ENCODE data around the gene PLCH2.
"Not testable (repeated sequence)": the region's sequence is repeated elsewhere in the genome, so short reads cannot be mapped to it uniquely, and the experiment has no call there.

PLCH2 gene

DNA sequence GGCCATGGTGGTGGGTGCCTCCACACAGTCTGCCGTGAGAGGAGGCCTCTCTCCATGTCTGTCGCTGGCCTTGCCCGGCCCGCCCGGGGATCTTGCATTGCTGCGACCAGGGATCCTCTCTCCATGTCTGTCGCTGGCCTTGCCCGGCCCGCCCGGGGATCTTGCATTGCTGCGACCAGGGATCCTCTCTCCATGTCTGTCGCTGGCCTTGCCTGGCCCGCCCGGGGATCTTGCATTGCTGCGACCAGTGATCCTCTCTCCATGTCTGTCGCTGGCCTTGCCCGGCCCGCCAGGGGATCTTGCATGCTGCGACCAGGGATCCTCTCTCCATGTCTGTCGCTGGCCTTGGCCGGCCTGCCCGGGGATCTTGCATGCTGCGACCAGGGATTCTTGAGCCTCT lies 35.7 kb upstream of the PLCH2 start:
- DNase-seq (ENCODE audit: low spot score) = not testable (repeated sequence)

GRCh38 chr1:2441746-2442145 lies 34.3 kb upstream of the PLCH2 start:
- DNase-seq (ENCODE audit: low spot score) = no peak

- no peak for DNase-seq (ENCODE audit: low spot score)
Observed at GRCh38 chr1:2442661-2443060, 33.4 kb upstream of the PLCH2 start.

GRCh38 chr1:2443277-2444137 lies 32.6 kb upstream of the PLCH2 start:
- no peak for DNase-seq (ENCODE audit: low spot score)

DNA sequence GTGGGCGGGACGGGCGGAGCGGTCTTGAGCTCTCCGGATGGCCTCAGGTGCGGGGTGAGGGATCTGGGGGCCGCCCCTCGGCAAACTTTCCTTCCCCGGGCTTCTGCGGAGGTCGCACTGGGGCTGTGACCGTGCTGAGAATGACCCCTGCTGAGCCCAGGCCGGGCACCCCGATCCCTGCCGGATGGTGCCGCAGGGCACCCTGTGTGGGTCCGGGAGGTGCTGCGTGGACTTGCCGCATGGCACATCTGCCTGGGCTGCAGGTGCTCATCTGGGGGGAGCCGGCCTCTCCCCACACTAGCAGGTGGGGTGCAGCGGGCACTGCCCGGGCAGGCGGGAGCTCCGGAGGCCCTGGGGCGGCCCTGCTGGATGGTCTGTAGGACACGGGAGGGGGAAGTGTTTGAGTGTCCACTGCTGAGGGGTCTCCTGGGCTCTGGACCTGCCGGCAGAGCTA lies 31.9 kb upstream of the PLCH2 start:
- no peak for DNase-seq (ENCODE audit: low spot score)

DNA sequence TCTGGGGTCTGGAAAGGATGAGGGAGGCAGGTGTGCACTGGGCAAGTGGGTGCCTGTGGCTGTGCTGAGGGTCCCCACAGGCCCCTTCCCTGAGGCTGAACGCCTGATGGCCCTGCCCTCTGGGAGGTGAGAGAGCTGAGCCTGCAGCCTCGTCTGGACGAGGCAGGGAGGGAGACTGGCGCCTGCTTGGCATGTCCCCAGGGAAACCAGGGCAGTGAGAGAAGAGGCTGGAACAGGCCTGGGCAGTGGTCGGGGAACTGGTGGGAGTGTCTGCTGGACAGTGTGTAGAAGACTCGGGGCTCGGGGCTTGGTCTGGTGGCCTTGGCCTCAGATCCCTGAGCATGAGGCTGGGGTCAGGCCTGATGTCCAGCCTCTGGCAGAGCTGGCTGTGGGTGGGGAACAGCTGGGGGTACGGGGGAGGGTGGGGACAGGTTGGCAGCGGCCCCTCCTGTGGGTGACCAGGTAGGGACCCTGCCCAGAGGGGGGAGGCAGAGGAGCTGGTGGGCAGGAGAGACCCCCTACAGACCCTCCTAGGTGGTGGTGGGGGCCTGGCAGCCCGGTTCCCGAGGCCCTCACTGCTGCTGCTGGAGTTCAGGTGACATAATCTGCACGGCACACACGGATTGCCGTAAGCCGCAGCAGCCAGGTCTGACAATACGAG lies 30.8 kb upstream of the PLCH2 start:
- no peak for DNase-seq (ENCODE audit: low spot score)

- DNase-seq (ENCODE audit: low spot score) = no peak
Observed at GRCh38 chr1:2445823-2446215, 30.3 kb upstream of the PLCH2 start.

GRCh38 chr1:2446394-2446793 lies 29.7 kb upstream of the PLCH2 start:
- no peak for DNase-seq (ENCODE audit: low spot score)

- no peak for DNase-seq (ENCODE audit: low spot score)
Observed at GRCh38 chr1:2446861-2447260, 29.2 kb upstream of the PLCH2 start.

DNA sequence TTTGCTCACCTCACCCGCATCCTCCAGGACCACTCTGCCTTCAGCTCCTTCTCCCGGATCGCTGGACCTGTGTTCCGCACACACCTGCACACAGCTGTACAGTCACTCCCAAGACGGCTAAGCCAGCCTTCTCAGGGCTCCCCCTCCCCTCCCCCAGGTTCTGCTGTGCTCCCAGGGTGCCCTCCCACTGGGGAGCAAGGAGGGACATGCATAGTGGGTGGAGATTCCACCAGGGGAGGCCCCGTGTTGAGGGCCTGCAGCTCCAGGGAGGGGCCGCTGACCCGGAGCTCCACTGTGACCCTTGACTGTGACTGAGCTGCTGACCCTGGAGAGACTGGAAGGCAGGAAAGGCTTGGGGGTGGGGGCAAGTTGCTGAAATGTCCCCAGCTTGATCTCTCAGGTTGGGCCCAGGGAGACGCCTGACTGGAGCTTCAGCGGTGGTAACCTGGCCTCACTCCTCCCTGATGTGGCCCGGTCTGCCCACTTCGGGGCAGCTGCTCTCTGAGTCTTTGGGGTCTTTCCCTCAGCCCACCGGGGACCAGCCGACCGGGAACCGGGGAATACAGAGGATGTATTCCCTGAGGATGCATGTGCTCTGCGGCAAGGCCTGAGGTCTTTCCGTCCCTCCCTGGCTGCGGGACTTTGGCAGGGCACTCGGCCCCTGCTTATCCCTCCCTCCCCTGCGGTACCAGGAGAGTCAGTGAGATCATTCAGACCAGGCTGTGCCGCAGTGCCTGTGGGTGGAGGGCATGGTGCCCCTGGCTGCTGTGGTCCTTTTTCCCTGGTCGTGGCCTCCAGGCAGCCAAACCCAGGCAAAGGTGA lies 28.6 kb upstream of the PLCH2 start:
- no peak for DNase-seq (ENCODE audit: low spot score)

DNA sequence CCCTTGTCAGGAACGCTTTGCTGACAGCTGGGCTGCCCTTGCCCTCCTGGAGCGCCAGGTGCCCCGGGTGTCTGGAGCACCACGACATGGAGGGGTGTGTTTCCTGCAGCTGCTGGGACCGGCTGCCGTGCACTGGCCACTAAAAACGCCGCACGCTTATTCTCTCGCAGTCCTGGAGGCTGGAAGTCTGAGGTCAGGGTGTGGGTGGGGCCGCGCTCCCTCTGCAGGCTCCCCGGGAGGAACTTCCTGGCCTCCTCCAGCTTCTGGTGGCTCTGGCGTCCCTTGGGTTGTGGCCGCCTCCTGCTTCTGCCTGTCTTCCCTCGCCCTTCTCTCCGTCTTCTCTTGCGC lies 28.0 kb upstream of the PLCH2 start:
- DNase-seq (ENCODE audit: low spot score) = no peak

DNA sequence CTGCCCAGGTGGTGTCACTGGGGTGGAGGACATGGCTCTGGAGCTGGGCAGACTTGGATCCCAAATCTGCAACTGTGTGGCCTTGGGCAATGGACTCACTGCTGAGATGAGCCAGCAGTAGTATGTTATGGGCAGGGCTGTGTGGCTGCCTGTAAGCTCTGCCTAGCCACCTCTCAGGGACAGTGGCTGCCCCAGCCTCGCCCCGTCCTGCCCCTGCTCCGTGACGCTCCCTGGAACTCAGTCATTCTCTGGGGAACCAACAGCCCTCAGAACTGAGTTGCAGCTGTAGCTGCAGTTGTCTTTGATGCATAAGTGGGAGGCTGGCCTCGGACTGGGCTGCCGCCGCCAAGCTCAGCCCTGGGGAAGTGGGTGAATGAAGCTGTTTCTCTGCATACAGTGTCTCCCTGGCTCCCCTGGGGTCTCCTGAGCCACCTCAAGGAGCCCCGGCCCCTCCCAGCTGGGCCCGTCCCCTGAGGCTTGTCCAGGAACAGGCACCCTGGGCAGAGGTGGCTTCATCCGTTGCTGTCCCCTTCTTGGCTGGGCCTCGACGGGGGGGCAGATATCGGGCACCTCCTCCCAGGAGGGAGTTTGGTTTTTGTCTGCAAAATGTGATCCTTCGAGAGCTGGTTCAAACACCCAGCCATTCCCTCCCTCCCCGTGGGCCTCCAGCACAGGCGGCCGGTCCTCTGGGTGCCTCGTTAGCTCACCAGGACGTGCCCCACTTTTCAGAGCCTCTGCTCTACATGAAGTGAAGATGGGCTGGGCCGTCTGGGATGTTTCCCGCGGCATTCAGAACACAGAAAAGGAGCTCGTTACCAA lies 26.2 kb upstream of the PLCH2 start:
- DNase-seq (ENCODE audit: low spot score) = no peak

DNA sequence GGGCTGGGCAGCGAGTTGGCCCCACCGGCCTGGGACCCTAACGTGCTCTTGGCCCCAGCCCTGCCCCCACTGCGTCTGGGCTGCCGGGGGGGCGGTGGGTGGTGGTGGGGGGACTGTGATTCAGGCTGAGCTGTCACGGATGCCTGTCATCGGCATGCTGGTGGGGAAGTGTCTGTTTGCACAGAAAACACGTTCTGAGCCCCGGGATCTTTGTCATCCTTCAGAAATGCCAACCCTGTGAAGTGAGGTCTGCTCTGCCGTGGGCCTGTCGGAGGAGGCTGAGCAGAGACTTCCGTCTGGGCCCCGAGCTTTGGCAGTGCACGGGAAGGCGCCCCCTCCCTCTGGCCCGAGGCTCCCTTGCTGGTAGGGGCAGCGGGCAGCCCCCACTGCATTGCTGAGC lies 24.3 kb upstream of the PLCH2 start:
- DNase-seq (ENCODE audit: low spot score) = peak; percentile 99

GRCh38 chr1:2452201-2452931 lies 23.7 kb upstream of the PLCH2 start:
- peak; percentile 71 for DNase-seq (ENCODE audit: low spot score)

DNA sequence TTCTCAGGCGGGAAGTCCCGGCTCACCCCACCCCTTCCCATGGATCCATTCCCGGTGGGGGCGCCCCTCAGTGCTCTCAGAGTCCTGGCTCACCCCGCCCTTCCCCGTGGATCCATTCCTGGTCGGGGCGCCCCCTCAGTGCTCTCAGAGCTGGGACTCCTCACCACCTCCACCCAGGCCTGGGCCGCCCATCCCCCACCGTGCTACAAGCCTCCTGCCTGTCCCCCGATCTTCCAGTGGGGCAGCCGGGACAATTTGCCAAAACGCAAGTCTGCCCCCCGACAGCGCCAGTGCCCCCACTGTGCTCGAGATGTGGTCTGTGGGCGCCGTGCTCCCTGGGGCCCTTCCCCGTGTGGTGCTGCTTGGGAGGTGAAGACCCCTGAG lies 23.2 kb upstream of the PLCH2 start:
- no peak for DNase-seq (ENCODE audit: low spot score)

GRCh38 chr1:2454227-2454626 lies 21.9 kb upstream of the PLCH2 start:
- DNase-seq (ENCODE audit: low spot score) = no peak

DNA sequence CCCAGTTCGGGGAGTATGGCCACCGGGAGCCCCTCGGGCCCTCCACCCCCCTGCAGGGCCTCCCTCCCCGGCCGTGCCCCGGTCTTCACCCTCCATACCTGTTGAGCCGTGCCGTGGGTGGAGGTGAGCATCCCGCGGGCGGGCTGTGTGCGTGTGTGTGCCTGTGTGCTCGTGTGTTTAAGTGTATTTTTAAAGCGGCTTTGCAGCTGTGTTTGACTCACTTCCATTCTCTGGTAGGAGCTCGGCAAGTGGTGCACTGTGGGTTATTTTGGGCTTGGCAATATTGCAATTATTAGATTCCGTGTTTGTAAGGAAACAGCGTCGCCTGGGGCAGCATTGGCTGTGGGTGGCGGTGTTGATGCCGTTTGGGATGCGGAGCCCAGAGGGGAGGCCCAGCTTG lies 20.3 kb upstream of the PLCH2 start:
- no peak for DNase-seq (ENCODE audit: low spot score)

DNA sequence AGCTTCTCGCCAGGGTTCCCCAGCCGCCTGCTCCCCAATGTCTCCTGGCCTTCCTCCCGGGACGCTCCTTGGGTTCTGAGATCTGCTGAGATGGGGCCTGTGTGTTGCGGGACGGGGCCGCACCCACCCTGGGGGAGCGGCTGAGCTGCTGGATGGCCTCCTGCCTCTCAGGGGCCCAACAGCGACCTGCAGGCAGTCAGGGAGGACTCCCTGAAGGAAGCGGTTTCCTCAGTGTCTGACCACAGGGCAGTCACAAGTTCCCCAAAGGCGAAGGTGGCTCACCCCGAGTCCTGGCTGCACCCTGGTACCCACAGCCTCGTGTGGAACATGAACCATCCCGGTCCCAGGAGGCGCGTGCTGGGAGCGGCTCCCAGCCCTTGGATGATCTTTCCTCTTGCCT lies 18.6 kb upstream of the PLCH2 start:
- DNase-seq (ENCODE audit: low spot score) = no peak

DNA sequence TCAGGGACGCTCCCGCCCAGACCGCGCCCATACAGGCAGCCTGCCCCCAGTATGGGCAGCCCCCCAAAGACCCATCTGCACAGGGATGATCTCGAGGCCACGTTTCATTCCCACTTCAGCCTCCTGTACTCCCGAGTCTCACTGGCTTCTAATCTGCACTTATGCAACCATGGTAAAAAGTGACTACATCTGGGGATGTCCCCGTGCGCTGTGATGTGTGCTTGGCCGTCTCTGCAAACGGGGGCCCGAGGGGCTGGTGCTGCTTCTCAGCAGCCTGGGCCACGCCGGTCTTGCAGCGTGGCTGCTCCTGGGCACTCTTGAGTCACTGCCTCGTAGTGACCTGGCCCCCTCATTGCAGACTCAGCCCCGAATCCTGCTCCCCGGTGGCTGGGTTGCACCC lies 17.4 kb upstream of the PLCH2 start:
- DNase-seq (ENCODE audit: low spot score) = no peak

GRCh38 chr1:2459102-2459753 lies 16.9 kb upstream of the PLCH2 start:
- not testable (repeated sequence) for DNase-seq (ENCODE audit: low spot score)

- peak; percentile 83 for DNase-seq (ENCODE audit: low spot score)
Observed at GRCh38 chr1:2459757-2460156, 16.3 kb upstream of the PLCH2 start.
